ENCODE results near the gene ZSCAN18.

- TF ChIP-seq CTCF (IDR thresholded peaks at IDR 0.05; ENCODE audit: insufficient read depth, low read length), result no peak
- TF ChIP-seq POLR2AphosphoS5 (IDR thresholded peaks at IDR 0.05; ENCODE audit: low read depth), result no peak
- no peak for TF ChIP-seq GABPA (IDR thresholded peaks at IDR 0.05; ENCODE audit: low read depth)
- TF ChIP-seq SPI1 (IDR thresholded peaks at IDR 0.05; ENCODE audit: borderline replicate concordance, low read depth), result no peak
- no peak for TF ChIP-seq REST (IDR thresholded peaks at IDR 0.05; ENCODE audit: insufficient replicate concordance, low read depth)
These were observed 39.6 kb downstream of the ZSCAN18 start for GRCh38 chr19:58058467-58058866.
